ENCODE data around the gene MCF2. TPM values are rescaled to one million over a fixed set of nuclear protein-coding genes. Genes with fewer than 3 reads are reported as not detected.

Gene MCF2
- total and polyA plus RNA-seq, 2 of the 13 experiments (the other 11 are each of a cell fraction or from before 2014, with no cell fraction given), result 0.07 TPM; not detected in 1

DNA sequence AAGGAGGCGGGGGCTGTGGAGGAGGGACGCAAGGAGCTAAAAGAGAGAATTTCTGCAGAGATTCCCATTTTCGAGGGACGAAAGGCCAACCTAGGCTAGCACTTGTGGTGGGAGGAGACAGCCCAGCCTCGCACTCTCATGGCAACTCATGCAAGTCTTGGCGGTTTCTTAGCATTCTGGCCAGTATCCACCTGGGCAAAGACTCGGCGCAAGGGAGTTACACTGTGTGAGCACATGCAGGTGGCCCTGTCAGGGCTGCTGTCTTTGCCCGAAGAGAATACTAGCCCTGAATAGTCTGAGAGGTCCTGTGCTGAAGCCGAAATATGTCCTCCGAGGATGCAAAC, 15.5 kb downstream of the MCF2 start:
- Histone ChIP-seq H3K27ac (ENCODE audit: extremely low read length, insufficient read depth, low read length) (no peak overlapping the region), H3K9ac (ENCODE audit: insufficient read depth, low read depth, low read length) (no peak overlapping the region), H3K36me3 (replicated peaks in 1 of 2; ENCODE audit: control insufficient read depth in 1 of 2, insufficient read depth in 2 of 2, low read length in 2 of 2) (no peaks in the 10 kb centered on the region), H3K27me3 (ENCODE audit: control insufficient read depth in 1 of 2, insufficient read depth in 2 of 2, low read length in 2 of 2) (peaks cover 0 to 7% of the 10 kb centered on the region in 2 experiments; a peak in 2 of 5 replicates), H3K79me2 (ENCODE audit: insufficient read depth, low read length) (no peaks in the 10 kb centered on the region), H3K9me3 (ENCODE audit: low read length) (no peaks in the 10 kb centered on the region), H3K4me1 (ENCODE audit: insufficient read depth, low read length) (no peaks in the 10 kb centered on the region), H3K4me2 (ENCODE audit: low read depth, low read length) (no peak overlapping the region), H3K4me3 (replicated peaks in 1 of 3; ENCODE audit: insufficient read depth in 1 of 3, low read depth in 2 of 3, low read length in 3 of 3) (no peak overlapping the region), H2AFZ (ENCODE audit: low read length) (no peak overlapping the region), H4K20me1 (ENCODE audit: insufficient read depth, low read length) (no peaks in the 10 kb centered on the region)
- TF ChIP-seq ZMYM4 (CRISPR knock-in tag; IDR thresholded peaks at IDR 0.05) (no peak), THYN1 (CRISPR knock-in tag; IDR thresholded peaks at IDR 0.05; ENCODE audit: borderline replicate concordance, low read depth) (no peak), ELK4 (CRISPR knock-in tag; IDR thresholded peaks at IDR 0.05; ENCODE audit: borderline replicate concordance) (no peak), ZUFSP (CRISPR knock-in tag; IDR thresholded peaks at IDR 0.05; ENCODE audit: borderline replicate concordance) (no peak), MIXL1 (CRISPR knock-in tag; IDR thresholded peaks at IDR 0.05) (no peak), ZNF367 (CRISPR knock-in tag; IDR thresholded peaks at IDR 0.05; ENCODE audit: borderline replicate concordance) (no peak)
- in situ Hi-C loops (cut with HindIII; ENCODE audit: extremely low pct_ligation_motif_present, low pct_unique_long_range_greater_than_20kb), result no loop called here
- DNase-seq (ENCODE audit: low spot score) (no peak), ATAC-seq (no peak), FAIRE-seq (no peak)
- POLR2A ChIA-PET, result no interaction called here
- BruUV-seq (replicated peaks), result no TSS peak
- intact Hi-C loops (cut with micrococcal nuclease; ENCODE audit: unreplicated experiment), result no loop called here
- no CpG with 5 or more reads among the region's 11 CpGs for WGBS (ENCODE audit: low lambda C conversion rate)
- CTCF ChIA-PET (ENCODE audit: low intra/inter-chr PET ratio, low total read pairs), result no interaction called here

All from HepG2 (cell line).